Suprapubic skin (tissue), 4 donors: ENCODE measurements around the gene OR8H1.

Experiments
- POLR2A ChIP-seq, 2 donors: fragments of 450-650 bp; IDR thresholded peaks; one replicate each; pipeline ENCODE4 v1.6.1; 2017; ENCODE audit warnings: antibody characterized with exemption in 2 of 2, mild to moderate bottlenecking in 2 of 2, moderate library complexity in 2 of 2
- POLR2AphosphoS5 ChIP-seq, 3 donors: sonication (generic); formaldehyde crosslinking; IDR thresholded peaks; one replicate each; pipeline ENCODE4 v1.6.1; 2017; ENCODE audit warnings: antibody characterized with exemption in 3 of 3
- TF ChIP-seq, protein P1 (sequence below), 2 donors: fragments of 200-600 bp in 1 of 2; fragments of 450-650 bp in 1 of 2; sonication (generic) in 1 of 2; IDR thresholded peaks; one replicate each; pipeline ENCODE4 v1.5.1; 2016 to 2019; ENCODE audit warnings: antibody characterized with exemption in 2 of 2, mild to moderate bottlenecking in 1 of 2, moderate library complexity in 1 of 2

DNA sequence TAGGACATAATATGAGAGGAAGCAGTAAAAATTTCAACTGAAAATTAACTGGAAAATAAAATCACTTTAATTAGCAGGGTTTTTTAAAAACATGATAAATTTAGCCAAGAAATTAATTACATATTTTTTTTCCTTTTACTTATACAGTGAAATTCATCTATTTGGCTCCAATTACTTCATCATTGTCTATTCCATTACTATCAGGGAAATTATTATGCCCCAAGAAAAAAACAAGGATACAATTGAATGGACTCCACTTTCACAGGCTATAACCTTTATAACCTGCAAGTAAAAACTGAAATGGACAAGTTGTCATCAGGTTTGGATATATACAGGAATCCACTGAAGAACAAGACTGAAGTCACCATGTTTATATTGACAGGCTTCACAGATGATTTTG lies 40.1 kb downstream of the OR8H1 start, which contains the start of gene OR5T3:
- TF ChIP-seq, protein P1, sequence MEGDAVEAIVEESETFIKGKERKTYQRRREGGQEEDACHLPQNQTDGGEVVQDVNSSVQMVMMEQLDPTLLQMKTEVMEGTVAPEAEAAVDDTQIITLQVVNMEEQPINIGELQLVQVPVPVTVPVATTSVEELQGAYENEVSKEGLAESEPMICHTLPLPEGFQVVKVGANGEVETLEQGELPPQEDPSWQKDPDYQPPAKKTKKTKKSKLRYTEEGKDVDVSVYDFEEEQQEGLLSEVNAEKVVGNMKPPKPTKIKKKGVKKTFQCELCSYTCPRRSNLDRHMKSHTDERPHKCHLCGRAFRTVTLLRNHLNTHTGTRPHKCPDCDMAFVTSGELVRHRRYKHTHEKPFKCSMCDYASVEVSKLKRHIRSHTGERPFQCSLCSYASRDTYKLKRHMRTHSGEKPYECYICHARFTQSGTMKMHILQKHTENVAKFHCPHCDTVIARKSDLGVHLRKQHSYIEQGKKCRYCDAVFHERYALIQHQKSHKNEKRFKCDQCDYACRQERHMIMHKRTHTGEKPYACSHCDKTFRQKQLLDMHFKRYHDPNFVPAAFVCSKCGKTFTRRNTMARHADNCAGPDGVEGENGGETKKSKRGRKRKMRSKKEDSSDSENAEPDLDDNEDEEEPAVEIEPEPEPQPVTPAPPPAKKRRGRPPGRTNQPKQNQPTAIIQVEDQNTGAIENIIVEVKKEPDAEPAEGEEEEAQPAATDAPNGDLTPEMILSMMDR (IDR thresholded peaks at IDR 0.05): no peak
- TF ChIP-seq POLR2A (IDR thresholded peaks at IDR 0.05) (no peak), POLR2AphosphoS5 (IDR thresholded peaks at IDR 0.05) (no peak)
